Stromal cell of bone marrow (primary cell): ENCODE data around the gene TEX44.

Experiments used
- DNase-seq: peaks from one replicate; pipeline ENCODE4 v3.0.0-alpha.2; 2012; ENCODE audit warnings: low read depth

The TEX44 gene

GRCh38 chr2:231633241-231633976, 40.7 kb downstream of the TEX44 start:
- no peak for DNase-seq

DNA sequence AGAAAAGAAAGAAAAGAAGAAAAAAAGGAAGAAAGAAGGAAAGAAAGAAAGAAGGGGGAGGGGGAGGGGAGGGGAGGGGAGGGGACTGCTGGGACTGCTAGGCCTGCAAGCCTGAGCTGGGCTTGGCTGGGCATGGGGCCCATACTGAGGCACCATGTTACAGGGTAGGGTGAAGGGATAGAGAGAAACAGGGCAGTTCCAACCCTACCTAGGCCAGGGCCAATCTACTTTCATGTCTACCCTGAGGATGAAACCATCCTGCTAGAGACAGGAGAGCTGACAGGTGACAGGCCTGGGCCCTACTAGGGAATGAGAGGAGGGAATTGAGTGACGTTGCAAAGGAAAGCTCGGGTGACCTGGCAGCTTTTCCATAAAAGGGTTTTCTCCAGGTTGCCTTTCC, 41.7 kb downstream of the TEX44 start:
- no peak for DNase-seq

- no peak for DNase-seq
Measured at GRCh38 chr2:231634951-231635875, 42.5 kb downstream of the TEX44 start.

- peak; percentile 40 for DNase-seq
Measured at GRCh38 chr2:231640241-231640640, 47.6 kb downstream of the TEX44 start.

GRCh38 chr2:231640641-231641111, 48.0 kb downstream of the TEX44 start:
- DNase-seq = peak; percentile 23

- peak; percentile 98 for DNase-seq
Measured at GRCh38 chr2:231642631-231643494, 50.2 kb downstream of the TEX44 start.

DNA sequence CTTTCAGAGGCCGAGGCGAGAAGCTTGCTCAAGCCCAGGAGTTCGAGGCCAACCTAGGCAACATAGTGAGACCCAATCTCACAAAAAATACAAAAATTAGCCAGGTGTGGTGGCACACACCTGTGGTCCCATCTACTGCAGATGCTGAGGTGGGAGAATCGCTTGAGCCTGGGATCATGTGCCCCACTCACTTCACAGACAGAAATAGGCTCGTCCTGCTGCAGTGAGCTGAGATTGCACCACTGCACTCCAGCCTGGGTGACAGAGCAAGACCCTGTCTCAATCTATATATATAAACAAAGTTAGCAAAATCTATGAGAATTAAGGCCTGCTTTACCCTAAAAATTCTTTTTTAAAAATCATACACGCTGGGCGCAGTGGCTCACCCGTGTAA, 50.8 kb downstream of the TEX44 start:
- DNase-seq = no peak
